HCT116 (cell line): ENCODE data around the gene FAM24B. TPM values are rescaled to one million over a fixed set of nuclear protein-coding genes. Genes with fewer than 3 reads are reported as not detected.

ENCODE experiments used
- ATAC-seq: fragments of 200-7000 bp; cut with Tn5 transposase; 2 replicates; pipeline ENCODE4 v1.9.1; 2020; ENCODE audit warnings: mild to moderate bottlenecking, moderate library complexity
- BruUV-seq: library from RNA; stranded (reverse); fragments of 400-500 nt; replicated peaks from 2 replicates; lab custom pipeline; 2021; lab: Mats Ljungman, UMichigan
- CTCF ChIA-PET: fragments of 300-600 bp; sonication (Branson Sonifier 250); formaldehyde crosslinking; loops from one replicate; lab custom pipeline; 2021; ENCODE audit warnings: antibody characterized with exemption; lab: Charles Lee
- POLR2A ChIA-PET: fragments of 300-600, 350-600 bp; sonication (Branson Sonifier 250); formaldehyde crosslinking; loops from one replicate; lab custom pipeline; 2021; ENCODE audit warnings: antibody characterized with exemption; lab: Charles Lee
- RAD21 ChIA-PET, 2 experiments: fragments of 300-600 bp; sonication (Branson Sonifier 250); formaldehyde crosslinking; loops; one replicate each; lab custom pipeline; 2023; ENCODE audit warnings: low total read pairs in 2 of 2; ENCODE audit not compliant: uncharacterized antibody in 2 of 2, unreplicated experiment in 2 of 2, low non-redundant PET in 1 of 2; lab: Charles Lee
- DNase-seq: peaks from one replicate; pipeline ENCODE4 v3.0.0-alpha.2; 2010; ENCODE audit warnings: low read depth, low spot score
- H2AFZ ChIP-seq: fragments of 200-600 bp; shearing (Covaris generic), sonication (generic); 2 replicates; pipeline ENCODE4 v1.6.1; 2017; ENCODE audit warnings: low read depth, mixed run types, mixed read lengths, antibody characterized with exemption, low read length; ENCODE audit not compliant: poor library complexity, severe bottlenecking
- H3K27ac ChIP-seq: 2 replicates; pipeline ENCODE4 v1.5.1; 2012; ENCODE audit warnings: low read depth, low read length
- H3K27me3 ChIP-seq: fragments of 200-600 bp; sonication (generic); 2 replicates; pipeline ENCODE4 v1.6.1; 2016; ENCODE audit warnings: mixed run types, low read length, mixed read lengths; ENCODE audit not compliant: insufficient read depth
- H3K36me3 ChIP-seq, 2 experiments: fragments of 200-500 bp in 1 of 2; fragments of 200-600 bp in 1 of 2; sonication (Bioruptor generic) in 1 of 2; sonication (generic) in 1 of 2; 2 replicates each; pipeline versions ENCODE4 v1.5.1 to v1.6.1; 2014 to 2016; ENCODE audit warnings: low read length in 2 of 2, inconsistent platforms in 1 of 2, mixed read lengths in 1 of 2, mixed run types in 1 of 2; ENCODE audit not compliant: insufficient read depth in 2 of 2, control insufficient read depth in 1 of 2
- H3K4me1 ChIP-seq, 2 experiments: fragments of 200-600 bp in 1 of 2; sonication (generic) in 1 of 2; 2 replicates each; pipeline versions ENCODE4 v1.5.1 to v1.6.1; 2012 to 2017; ENCODE audit warnings: low read length in 2 of 2, inconsistent platforms in 1 of 2, mild to moderate bottlenecking in 1 of 2, mixed read lengths in 1 of 2, mixed run types in 1 of 2, moderate library complexity in 1 of 2; ENCODE audit not compliant: insufficient read depth in 2 of 2, control insufficient read depth in 1 of 2
- H3K4me2 ChIP-seq: fragments of 200-600 bp; sonication (generic); 2 replicates; pipeline ENCODE4 v1.6.1; 2017; ENCODE audit warnings: mixed run types, low read length, mixed read lengths
- H3K4me3 ChIP-seq, 2 experiments: fragments of 200-600 bp in 1 of 2; sonication (generic) in 1 of 2; replicated peaks in 1 of 2; 2 replicates each; pipeline ENCODE4 v1.5.1; 2011 to 2016; ENCODE audit warnings: low read length in 2 of 2, control low read depth in 1 of 2, low read depth in 1 of 2, mild to moderate bottlenecking in 1 of 2, mixed read lengths in 1 of 2, mixed run types in 1 of 2
- H3K79me2 ChIP-seq: fragments of 200-600 bp; sonication (generic); 2 replicates; pipeline ENCODE4 v1.6.1; 2017; ENCODE audit warnings: mild to moderate bottlenecking, mixed run types, low read length, moderate library complexity, mixed read lengths; ENCODE audit not compliant: insufficient read depth
- H3K9ac ChIP-seq: fragments of 200-600 bp; sonication (generic); 2 replicates; pipeline ENCODE4 v1.6.1; 2016; ENCODE audit warnings: low read length, mixed read lengths
- H3K9me2 ChIP-seq: fragments of 200-600 bp; sonication (generic), shearing (Covaris generic); 2 replicates; pipeline ENCODE4 v1.6.1; 2017; ENCODE audit warnings: mixed run types, mild to moderate bottlenecking, moderate library complexity; ENCODE audit not compliant: insufficient read depth
- H3K9me3 ChIP-seq, 2 experiments: fragments of 200-500 bp in 1 of 2; fragments of 200-600 bp in 1 of 2; sonication (Bioruptor generic) in 1 of 2; sonication (generic) in 1 of 2; 2 replicates each; pipeline ENCODE4 v1.6.1; 2014 to 2017; ENCODE audit warnings: low read length in 2 of 2, mixed read lengths in 2 of 2, inconsistent platforms in 1 of 2, low read depth in 1 of 2, mild to moderate bottlenecking in 1 of 2, mixed run types in 1 of 2, moderate library complexity in 1 of 2; ENCODE audit not compliant: control insufficient read depth in 1 of 2, insufficient read depth in 1 of 2
- H4K20me1 ChIP-seq: fragments of 200-600 bp; sonication (generic), shearing (Covaris generic); 2 replicates; pipeline ENCODE4 v1.6.1; 2017; ENCODE audit warnings: mixed run types, mild to moderate bottlenecking, moderate library complexity; ENCODE audit not compliant: insufficient read depth
- EZH2 ChIP-seq: fragments of 200-600 bp; sonication (generic); IDR thresholded peaks from 2 replicates; pipeline ENCODE4 v1.6.1; 2017; ENCODE audit warnings: antibody characterized with exemption, mixed run types
- RAD21 ChIP-seq: IDR thresholded peaks from 2 replicates; pipeline ENCODE4 v1.6.1; 2012; ENCODE audit warnings: low read depth, mild to moderate bottlenecking
- intact Hi-C: fragments of 100-400 bp; cut with micrococcal nuclease; formaldehyde crosslinking; loops from 2 replicates; pipeline ENCODE4 v1.10.0; 2022
- total RNA-seq: library from RNA; stranded (reverse); gene quantifications from one replicate; pipeline ENCODE4 v1.2.1, GENCODE V29; 2021; ENCODE audit not compliant: unreplicated experiment
- TF ChIP-seq, protein P1 (sequence below): IDR thresholded peaks from 2 replicates; pipeline ENCODE4 v1.6.1; 2012; ENCODE audit warnings: low read depth

Gene FAM24B
- total RNA-seq, 1 experiment from 2014 or later, result 6.8 TPM

DNA sequence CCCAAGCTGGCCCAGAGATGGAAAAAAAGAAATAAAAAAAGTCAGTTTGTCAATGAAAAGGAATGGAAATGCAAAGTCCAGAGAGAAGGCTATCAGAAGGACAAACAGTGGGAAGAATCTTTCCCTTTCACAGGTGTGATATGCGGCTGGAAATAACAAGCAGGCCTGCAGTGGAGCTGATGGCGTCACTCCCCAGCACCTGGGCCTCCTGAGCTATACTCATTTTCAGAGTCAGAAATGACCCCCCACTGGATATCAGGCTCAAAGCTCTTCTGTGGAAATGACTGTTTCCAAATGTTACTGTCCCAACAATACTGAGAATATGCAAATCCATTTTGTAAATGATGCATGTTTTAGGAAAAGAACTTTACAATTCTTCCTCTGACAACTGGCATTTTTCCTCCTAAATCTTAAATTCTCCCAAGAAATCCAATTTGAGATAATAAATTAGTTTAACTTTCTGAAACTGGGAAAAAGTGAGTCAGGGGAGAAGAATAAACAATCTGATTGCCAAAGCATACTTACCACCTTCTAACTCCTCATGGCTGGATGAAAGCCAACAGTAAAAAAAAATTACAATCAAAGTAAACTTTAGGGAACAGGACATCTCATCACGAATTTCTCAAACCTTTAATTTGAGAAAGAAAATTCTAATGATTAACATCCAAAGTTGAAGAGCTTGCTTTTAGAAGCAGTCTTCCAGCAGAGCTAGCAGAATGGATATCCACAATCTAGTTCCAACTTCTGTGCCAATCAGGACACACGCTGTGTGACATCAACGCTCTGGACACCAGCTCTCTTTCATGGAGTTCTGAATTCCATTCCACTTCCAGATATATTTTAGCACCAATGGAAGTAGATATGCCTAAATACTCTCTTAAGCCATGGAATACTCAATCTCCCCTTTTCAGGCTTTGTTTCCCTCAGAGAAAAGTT, 28.4 kb downstream of the FAM24B start:
- Histone ChIP-seq H3K27ac (no peak overlapping the region), H3K4me2 (no peak overlapping the region)

DNA sequence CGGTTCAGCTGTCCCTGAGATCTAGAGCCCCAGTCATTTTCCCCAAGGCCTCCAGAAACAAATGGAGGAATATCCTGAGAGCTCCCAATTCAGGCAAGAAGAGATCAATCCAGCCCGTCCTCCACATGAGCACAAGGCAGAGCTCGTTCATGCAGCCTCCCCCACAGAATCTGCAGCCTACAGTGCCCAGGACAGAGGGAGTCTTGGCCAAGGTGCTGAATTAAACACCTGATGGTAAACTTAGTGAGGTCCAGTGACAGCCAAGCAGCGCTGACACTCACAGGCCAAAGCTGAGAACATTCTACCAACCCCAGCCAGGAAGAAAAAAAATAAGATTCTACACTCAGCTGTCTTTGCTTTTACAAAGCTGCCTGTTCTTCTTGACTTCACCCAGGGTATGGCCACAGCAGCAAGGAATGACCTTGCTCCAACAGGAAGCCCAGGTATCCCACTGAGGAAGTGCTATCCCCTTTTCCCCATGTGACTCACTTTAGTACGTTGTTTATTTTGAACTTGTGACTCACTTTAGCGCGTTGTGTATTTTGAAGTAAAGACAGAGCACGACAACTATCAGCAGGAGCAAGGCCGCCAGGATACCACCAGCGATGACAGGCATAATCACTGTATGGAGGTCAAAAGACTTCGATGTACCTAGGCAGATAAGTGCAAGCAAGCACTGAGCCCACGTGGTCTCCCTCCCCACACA, 29.3 kb downstream of the FAM24B start:
- intact Hi-C loops, result no loop called here

More for the DNA sequence above, 28.4 kb downstream of the FAM24B start:
- H2AFZ ChIP-seq, result no peak overlapping the region
- H3K4me1 ChIP-seq, result peaks cover 14 to 30% of the 10 kb centered on the region in 2 experiments; a peak in 3 of 4 replicates
- ATAC-seq (no peak), DNase-seq (no peak)
- H3K27me3 ChIP-seq, result peaks cover 22% of the 10 kb centered on the region
- no peak overlapping the region for H3K9ac ChIP-seq
- no peak for TF ChIP-seq RAD21
- H3K9me3 ChIP-seq, result no peaks in the 10 kb centered on the region
- BruUV-seq, result no TSS peak
- H3K36me3 ChIP-seq, result no peaks in the 10 kb centered on the region
- no peaks in the 10 kb centered on the region for H4K20me1 ChIP-seq
- POLR2A ChIA-PET, result no interaction called here
- H3K9me2 ChIP-seq, result no peaks in the 10 kb centered on the region
- RAD21 ChIA-PET, result no interaction called here
- CTCF ChIA-PET, result no interaction called here
- no peak overlapping the region for H3K4me3 ChIP-seq
- H3K79me2 ChIP-seq, result no peaks in the 10 kb centered on the region; the same call in 1 of the 2 replicates
- intact Hi-C loops, result no loop called here

More for the DNA sequence above, 29.3 kb downstream of the FAM24B start:
- CTCF ChIA-PET, result no interaction called here
- Histone ChIP-seq H3K27ac (no peak overlapping the region), H3K4me2 (no peak overlapping the region), H3K9me3 (no peaks in the 10 kb centered on the region), H3K9ac (no peak overlapping the region), H3K4me1 (peaks cover 14 to 27% of the 10 kb centered on the region in 2 experiments; a peak in 3 of 4 replicates), H3K79me2 (no peaks in the 10 kb centered on the region; the same call in 1 of the 2 replicates), H3K27me3 (peaks cover 13% of the 10 kb centered on the region), H3K4me3 (no peak overlapping the region), H3K36me3 (no peaks in the 10 kb centered on the region), H3K9me2 (no peaks in the 10 kb centered on the region), H4K20me1 (no peaks in the 10 kb centered on the region), H2AFZ (no peak overlapping the region)
- POLR2A ChIA-PET, result no interaction called here
- ATAC-seq, result no peak; the same call in 1 of the 2 replicates
- no peak for DNase-seq
- RAD21 ChIA-PET, result no interaction called here
- no TSS peak for BruUV-seq
- no peak for TF ChIP-seq EZH2
- TF ChIP-seq, protein P1, sequence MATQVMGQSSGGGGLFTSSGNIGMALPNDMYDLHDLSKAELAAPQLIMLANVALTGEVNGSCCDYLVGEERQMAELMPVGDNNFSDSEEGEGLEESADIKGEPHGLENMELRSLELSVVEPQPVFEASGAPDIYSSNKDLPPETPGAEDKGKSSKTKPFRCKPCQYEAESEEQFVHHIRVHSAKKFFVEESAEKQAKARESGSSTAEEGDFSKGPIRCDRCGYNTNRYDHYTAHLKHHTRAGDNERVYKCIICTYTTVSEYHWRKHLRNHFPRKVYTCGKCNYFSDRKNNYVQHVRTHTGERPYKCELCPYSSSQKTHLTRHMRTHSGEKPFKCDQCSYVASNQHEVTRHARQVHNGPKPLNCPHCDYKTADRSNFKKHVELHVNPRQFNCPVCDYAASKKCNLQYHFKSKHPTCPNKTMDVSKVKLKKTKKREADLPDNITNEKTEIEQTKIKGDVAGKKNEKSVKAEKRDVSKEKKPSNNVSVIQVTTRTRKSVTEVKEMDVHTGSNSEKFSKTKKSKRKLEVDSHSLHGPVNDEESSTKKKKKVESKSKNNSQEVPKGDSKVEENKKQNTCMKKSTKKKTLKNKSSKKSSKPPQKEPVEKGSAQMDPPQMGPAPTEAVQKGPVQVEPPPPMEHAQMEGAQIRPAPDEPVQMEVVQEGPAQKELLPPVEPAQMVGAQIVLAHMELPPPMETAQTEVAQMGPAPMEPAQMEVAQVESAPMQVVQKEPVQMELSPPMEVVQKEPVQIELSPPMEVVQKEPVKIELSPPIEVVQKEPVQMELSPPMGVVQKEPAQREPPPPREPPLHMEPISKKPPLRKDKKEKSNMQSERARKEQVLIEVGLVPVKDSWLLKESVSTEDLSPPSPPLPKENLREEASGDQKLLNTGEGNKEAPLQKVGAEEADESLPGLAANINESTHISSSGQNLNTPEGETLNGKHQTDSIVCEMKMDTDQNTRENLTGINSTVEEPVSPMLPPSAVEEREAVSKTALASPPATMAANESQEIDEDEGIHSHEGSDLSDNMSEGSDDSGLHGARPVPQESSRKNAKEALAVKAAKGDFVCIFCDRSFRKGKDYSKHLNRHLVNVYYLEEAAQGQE, result 0 out of 2 replicates have a peak, but pooled peaks have one; percentile 8
